Ishikawa (cell line): ENCODE results near the gene TRIM67.

ENCODE experiments used
- CEBPB ChIP-seq: IDR thresholded peaks from 2 replicates; pipeline ENCODE4 v1.6.1; 2012
- CREB1 ChIP-seq: IDR thresholded peaks from 2 replicates; pipeline ENCODE4 v1.6.1; 2012; ENCODE audit warnings: low read depth
- EGR1 ChIP-seq: IDR thresholded peaks from 2 replicates; pipeline ENCODE4 v1.6.1; 2012
- EP300 ChIP-seq: IDR thresholded peaks from 2 replicates; pipeline ENCODE4 v1.6.1; 2012; ENCODE audit warnings: borderline replicate concordance
- FOXM1 ChIP-seq: IDR thresholded peaks from 2 replicates; pipeline ENCODE4 v1.6.1; 2012; ENCODE audit warnings: low read depth, borderline replicate concordance
- NFIC ChIP-seq: IDR thresholded peaks from 2 replicates; pipeline ENCODE4 v1.6.1; 2012
- RAD21 ChIP-seq: IDR thresholded peaks from 2 replicates; pipeline ENCODE4 v1.6.1; 2012; ENCODE audit warnings: low read depth
- TAF1 ChIP-seq: IDR thresholded peaks from 2 replicates; pipeline ENCODE4 v1.6.1; 2012; ENCODE audit warnings: low read depth, mild to moderate bottlenecking
- TCF12 ChIP-seq: IDR thresholded peaks from 2 replicates; pipeline ENCODE4 v1.6.1; 2012; ENCODE audit warnings: low read depth
- TEAD4 ChIP-seq: IDR thresholded peaks from 2 replicates; pipeline ENCODE4 v1.6.1; 2012
- YY1 ChIP-seq: IDR thresholded peaks from 2 replicates; pipeline ENCODE4 v1.6.1; 2012; ENCODE audit warnings: low read depth
- ZBTB7A ChIP-seq: IDR thresholded peaks from 2 replicates; pipeline ENCODE4 v1.6.1; 2012; ENCODE audit warnings: low read depth
- TF ChIP-seq, protein P1 (sequence below): IDR thresholded peaks from 2 replicates; pipeline ENCODE4 v1.6.1; 2012
- TF ChIP-seq, protein P2 (sequence below): IDR thresholded peaks from 2 replicates; pipeline ENCODE4 v1.6.1; 2012; ENCODE audit warnings: low read depth, mild to moderate bottlenecking
- TF ChIP-seq, protein P3 (sequence below): IDR thresholded peaks from 2 replicates; pipeline ENCODE4 v1.6.1; 2012

Gene TRIM67

DNA sequence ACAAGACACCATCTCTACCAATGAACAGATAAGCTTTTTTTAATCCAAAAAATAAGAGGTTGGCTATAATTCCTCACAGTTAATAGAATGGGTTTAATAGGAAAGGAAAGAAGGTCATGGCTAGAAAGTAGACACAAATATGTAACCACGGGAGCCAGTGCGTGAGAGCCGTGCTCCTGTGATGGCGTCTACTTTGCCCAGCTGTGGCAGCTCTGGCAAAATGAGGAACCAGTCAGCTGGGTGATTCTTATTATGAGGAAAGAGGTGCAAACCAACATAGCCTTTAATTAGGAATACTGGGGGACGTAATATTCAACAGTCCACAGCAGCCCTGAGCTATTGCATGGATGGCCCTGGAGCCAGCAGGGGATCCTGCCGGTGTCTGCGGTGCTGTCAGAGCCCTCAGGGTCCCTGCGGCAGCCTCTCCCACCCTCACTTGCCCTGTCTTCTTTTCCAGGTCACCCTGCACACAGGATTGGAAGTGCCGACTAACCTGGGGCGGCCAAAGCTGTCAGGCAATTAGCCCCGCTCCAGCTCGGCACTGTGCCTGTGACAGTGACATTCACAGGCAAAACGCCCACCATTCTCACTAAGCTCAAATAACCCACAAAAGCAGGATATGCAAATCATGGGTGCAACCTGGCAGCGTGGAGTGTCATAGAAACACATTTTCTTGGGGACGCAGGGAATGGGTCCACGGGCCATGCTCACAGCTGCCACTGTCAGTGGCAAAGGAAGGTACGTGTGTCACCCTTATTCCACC lies 53.2 kb downstream of the TRIM67 start:
- TF ChIP-seq ZBTB7A (no peak), CEBPB (no peak), CREB1 (no peak), NFIC (no peak), TCF12 (no peak), EP300 (no peak), TEAD4 (no peak), EGR1 (no peak), TAF1 (no peak), YY1 (no peak), RAD21 (no peak), FOXM1 (no peak)
- TF ChIP-seq, protein P1, sequence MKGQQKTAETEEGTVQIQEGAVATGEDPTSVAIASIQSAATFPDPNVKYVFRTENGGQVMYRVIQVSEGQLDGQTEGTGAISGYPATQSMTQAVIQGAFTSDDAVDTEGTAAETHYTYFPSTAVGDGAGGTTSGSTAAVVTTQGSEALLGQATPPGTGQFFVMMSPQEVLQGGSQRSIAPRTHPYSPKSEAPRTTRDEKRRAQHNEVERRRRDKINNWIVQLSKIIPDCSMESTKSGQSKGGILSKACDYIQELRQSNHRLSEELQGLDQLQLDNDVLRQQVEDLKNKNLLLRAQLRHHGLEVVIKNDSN, result no peak
- TF ChIP-seq, protein P2, sequence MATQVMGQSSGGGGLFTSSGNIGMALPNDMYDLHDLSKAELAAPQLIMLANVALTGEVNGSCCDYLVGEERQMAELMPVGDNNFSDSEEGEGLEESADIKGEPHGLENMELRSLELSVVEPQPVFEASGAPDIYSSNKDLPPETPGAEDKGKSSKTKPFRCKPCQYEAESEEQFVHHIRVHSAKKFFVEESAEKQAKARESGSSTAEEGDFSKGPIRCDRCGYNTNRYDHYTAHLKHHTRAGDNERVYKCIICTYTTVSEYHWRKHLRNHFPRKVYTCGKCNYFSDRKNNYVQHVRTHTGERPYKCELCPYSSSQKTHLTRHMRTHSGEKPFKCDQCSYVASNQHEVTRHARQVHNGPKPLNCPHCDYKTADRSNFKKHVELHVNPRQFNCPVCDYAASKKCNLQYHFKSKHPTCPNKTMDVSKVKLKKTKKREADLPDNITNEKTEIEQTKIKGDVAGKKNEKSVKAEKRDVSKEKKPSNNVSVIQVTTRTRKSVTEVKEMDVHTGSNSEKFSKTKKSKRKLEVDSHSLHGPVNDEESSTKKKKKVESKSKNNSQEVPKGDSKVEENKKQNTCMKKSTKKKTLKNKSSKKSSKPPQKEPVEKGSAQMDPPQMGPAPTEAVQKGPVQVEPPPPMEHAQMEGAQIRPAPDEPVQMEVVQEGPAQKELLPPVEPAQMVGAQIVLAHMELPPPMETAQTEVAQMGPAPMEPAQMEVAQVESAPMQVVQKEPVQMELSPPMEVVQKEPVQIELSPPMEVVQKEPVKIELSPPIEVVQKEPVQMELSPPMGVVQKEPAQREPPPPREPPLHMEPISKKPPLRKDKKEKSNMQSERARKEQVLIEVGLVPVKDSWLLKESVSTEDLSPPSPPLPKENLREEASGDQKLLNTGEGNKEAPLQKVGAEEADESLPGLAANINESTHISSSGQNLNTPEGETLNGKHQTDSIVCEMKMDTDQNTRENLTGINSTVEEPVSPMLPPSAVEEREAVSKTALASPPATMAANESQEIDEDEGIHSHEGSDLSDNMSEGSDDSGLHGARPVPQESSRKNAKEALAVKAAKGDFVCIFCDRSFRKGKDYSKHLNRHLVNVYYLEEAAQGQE, result no peak
- TF ChIP-seq, protein P3, sequence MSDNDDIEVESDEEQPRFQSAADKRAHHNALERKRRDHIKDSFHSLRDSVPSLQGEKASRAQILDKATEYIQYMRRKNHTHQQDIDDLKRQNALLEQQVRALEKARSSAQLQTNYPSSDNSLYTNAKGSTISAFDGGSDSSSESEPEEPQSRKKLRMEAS, result no peak

DNA sequence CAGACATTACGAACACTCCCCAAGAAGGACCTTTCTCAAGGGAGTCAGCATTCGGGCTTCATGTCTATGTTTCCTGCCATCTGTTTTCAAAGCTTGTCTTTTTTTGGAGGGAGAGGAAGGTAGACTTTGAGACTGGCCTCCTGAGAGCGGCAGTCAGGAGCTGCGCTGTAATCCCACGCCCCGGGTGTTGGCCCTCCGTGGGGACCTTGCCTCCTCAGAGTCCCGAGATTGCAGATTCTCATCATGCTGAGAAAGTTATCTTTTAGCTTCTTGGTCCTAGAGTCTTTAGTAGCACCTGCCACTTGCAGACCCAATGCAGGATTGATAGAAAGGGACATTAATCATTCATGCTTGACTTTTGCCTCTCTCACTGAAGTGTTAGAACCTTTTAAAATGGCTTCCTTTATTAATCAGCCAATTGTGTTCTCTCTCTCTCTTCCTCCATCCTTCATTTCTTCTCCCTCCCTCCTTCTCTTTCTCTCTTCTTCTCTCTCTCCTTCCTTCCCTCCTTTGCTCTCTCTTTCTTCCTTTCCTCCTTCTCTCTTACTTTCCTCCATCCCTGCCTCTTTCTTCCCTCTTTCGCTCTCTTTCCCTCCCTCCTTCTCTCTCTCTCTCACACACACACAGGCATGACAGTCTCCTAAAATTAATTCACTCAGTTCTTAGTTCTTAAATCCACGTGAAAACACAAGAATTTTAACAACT lies 54.0 kb downstream of the TRIM67 start:
- TF ChIP-seq EP300 (no peak), FOXM1 (no peak), EGR1 (no peak), TEAD4 (no peak), NFIC (no peak), CEBPB (no peak), TCF12 (no peak)
- TF ChIP-seq, protein P2, result no peak

DNA sequence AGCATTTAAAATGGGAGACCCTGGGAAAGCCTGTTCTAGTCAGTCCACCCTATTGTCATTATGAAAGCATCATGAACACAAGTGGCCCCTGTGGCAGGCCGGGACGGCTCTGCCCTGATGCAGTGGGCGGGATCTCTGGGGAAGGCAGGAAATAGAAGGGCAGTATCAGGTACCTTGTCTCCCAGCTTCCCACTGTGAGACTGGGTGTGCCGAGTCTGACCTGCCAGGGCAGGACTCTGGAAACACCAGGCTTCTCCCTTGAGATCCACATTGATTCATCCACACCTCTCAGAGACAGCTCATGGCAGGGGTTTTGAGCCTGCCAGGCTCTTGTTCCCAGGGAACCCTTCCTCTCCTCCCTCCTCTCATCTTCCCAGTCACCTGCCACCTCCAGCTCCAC lies 54.6 kb downstream of the TRIM67 start:
- TF ChIP-seq, protein P2, result no peak
- TF ChIP-seq EP300 (no peak), TAF1 (no peak)

DNA sequence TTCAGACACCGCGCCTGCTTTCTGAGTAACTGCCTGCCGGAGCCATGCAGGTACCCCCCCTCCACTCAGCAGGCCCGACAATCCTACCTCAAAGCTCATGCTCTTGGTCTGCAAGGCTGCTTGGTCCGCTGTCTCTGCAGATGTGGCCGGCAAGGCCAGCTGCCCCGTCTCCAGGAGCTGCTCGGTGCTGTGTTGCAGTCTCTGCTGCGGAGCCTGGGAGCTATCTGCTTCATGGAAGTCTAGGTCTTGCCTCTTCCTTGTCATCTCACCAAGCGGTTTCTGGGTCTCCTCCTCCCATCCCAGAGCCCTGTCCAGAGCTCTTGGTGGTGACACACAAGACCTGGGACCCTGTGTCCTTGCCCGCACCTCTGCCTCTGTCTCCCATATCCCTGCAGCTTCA lies 55.2 kb downstream of the TRIM67 start:
- no peak for TF ChIP-seq YY1
- TF ChIP-seq, protein P2, result no peak
- no peak for TF ChIP-seq TCF12
- no peak for TF ChIP-seq CEBPB
- no peak for TF ChIP-seq EGR1
- no peak for TF ChIP-seq FOXM1
- no peak for TF ChIP-seq RAD21
- TF ChIP-seq, protein P3, result no peak
- no peak for TF ChIP-seq CREB1
- no peak for TF ChIP-seq ZBTB7A
- TF ChIP-seq, protein P1, result no peak
- TF ChIP-seq EP300, result no peak
- TF ChIP-seq NFIC, result no peak
- TF ChIP-seq TAF1, result no peak
- TF ChIP-seq TEAD4, result no peak
